NCI-H2081 treated with DMSO at 0.1 percent for 48 hours (cell line): ENCODE results near the gene FKBP2.

ENCODE experiments used
- DNase-seq: peaks from one replicate; lab custom pipeline; 2025; lab: John Stamatoyannopoulos, UW

The FKBP2 gene

DNA sequence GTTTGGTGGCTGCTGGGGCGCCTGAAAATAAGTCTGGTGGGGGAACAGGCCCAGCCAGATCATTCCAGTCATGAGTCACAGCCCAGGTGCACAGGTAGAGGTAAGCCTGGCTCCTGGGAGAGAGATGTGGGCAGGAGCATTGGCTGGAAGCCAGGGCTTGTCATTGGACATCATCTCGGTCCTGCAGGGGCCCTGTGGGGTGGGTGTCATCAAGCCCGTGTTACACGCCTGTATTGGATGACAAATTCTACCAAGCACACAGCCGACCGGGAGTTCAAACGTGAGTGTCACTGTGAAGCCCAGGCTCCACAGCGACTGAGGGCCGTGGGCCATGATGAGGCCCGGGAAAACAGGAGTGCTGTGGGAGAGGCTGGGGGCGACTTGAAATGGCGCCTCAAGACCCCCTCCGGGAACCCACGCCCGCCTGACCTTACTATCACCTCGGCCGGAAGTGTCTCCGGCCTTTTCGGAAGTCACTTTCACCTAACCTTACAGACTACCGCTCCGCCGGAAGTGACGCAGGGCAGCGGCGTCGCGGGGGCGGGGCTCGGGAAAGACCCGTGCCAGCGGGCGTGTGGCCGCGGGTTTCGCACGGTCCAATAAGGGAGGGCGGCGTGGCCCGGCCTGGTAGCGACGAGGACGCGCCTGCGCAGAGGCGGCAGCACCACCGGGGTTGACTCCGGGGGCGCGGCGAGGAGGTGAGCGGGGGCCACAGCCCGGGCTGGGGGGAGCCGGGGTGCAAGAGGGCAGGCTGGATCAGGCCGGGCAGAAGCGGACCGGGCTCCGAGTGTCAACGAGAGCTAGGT is at the start of gene FKBP2:
TSS of gene FKBP2 (plus strand) at position 661 of the 806 bp plus-strand sequence. CDS start 1,293 bp downstream, outside the sequence.
- DNase-seq: peak; percentile 57

DNA sequence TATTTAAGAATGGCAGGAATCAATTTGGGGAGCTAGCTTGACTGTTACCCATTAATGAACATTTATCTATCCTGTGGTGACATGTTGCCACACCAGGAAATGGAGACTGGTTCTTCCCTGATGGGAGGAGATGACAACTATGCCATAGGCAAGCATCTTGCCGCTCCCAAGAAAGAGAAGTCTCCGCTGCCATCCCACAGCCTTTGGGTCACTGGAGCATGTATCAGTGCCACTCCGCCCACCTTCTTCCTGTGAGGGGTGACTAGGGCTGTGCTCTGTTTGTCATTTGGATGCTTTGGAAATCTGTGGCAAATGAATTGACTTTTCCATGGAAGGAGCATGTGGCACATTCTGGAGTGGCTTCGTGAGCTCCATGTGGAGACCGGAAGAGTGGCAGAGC is 48.5 kb upstream of the FKBP2 start:
- DNase-seq: no peak

DNA sequence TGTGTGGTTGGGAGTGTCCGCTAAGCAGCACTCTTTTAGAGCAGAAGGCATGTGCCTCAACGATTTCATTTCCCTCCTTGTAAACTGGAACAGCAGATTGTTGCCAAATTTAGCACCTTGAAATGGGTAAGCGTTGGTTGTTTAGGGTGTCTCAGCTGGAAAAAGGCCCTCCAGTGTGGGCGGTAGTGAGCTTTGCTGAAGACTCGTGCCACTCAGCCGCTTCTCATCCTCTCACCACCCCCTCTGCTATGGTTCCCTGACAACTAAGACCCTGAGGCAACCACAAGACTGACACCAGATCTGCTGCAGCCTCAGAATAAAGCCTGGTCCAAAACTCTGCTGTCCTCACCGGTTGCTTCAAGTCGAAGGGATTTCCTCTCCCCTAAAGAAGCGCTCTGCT is 44.3 kb upstream of the FKBP2 start:
- DNase-seq: no peak

DNA sequence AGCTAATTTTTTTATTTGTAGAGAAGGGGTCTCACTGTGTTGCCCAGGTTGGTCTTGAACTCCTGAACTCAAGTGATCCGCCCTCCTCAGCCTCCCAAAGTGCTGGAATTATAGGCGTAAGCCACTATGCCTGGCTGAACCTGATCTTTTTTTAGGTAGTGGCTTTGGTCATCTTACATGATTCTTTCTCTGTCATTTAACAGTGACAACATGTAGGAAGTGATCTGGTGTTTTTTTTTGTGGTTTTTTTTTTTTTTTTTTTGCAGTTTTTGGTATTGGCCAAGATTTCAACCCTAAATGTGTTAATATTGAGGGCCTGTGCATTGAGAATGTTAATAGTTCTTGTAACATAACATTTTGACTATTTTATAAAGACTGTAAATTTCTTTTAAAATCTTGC is 42.4 kb upstream of the FKBP2 start:
- no peak for DNase-seq

DNA sequence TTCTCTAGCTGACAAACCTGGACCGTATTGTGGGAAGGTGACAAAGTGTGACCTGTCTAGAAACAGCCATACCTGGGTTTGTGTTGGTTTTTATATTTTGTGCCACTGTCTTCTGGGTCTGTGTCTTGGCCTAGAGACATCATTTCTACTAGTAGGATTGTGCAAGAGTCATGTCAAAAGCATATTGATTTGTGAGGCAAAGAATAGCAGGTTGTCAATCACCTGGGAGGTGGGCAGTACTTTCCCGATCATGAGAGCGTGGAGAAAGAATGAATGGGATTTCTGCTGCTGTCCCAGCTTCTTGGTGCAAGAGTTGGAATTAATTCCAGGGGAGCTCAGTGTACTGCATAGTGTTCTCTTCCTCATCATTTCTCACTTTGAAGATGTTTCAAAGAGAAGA is 39.4 kb upstream of the FKBP2 start:
- no peak for DNase-seq

DNA sequence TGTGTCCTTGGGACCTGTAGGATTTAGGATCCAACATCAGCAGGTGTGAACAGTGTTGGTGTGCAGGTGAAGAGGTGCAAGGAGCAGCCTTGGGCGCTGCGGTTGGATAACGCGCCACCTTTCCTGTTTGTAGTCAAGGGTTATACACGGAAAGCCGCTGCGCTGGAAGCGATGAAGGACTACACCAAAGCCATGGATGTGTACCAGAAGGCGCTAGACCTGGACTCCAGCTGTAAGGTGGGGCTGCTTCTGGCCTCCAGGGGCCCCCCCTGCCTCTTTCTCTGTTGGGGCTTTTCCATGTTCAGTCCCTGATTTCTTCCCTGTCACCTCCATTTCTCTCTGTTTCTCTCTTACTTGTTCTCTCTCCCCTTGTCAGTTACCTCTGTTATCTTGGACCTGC is 37.9 kb upstream of the FKBP2 start:
- no peak for DNase-seq

DNA sequence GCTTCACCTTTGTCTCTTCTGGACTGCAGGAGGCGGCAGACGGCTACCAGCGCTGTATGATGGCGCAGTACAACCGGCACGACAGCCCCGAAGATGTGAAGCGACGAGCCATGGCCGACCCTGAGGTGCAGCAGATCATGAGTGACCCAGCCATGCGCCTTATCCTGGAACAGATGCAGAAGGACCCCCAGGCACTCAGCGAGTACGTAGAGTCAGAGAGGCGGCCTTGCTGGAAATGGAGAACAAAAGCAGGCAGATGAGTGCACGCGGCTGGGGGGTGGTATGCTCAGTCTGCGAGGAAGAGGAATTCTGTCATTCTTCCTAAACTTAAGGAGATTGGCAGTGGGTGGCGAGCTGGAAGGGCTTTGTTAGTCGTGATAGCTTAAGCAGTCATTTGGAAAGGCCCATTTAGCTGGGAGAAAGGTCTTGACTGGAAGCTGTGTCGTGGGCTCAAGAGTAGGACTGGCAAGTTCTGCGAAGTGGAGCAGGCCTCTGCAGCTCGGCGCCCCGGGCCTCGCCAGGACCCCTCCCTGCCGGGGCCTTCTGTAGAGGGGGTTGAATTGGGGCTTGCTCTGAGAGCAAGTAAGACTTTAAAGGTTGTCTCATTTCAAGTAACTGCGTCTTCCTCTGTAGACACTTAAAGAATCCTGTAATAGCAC is 37.3 kb upstream of the FKBP2 start:
- no peak for DNase-seq

DNA sequence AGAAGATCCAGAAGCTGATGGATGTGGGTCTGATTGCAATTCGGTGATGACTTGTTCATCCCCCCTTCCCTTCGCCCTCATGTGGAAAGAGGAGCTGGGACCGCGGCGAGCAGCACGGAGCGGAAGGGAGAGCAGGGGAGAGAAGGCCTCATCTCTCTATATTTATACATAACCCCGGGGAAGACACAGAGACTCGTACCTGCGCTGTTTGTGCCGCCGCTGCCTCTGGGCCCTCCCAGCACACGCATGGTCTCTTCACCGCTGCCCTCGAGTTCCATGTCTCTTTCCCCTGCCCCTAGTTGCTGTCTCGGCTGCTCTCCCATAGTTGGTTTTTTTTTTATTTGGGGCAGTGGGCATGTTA is 36.8 kb upstream of the FKBP2 start:
- DNase-seq: no peak

DNA sequence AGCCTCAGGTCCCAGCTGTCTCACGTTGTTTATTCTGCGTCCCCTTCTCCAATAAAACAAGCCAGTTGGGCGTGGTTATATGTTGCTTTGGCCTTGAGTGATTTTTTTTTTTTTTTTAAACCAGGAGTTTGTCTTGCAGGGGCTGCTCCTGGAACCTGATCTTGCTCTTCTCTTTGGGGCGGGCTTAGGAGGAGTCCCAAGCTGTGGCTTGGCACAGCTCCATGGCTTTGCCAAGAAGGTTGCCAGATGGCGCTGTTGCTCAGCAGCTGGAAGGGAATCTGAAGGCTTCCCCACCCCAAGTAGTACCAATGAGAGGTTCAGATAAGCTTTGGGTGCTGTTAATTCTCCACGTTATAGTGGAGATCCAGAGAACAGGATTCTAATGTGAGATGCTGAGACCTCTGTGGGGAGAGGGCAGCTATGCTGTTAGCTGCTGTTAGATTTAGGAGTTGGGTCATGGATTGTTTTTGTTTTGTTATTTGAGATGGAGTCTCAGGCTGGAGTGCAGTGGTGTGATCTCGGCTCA is 36.4 kb upstream of the FKBP2 start:
- no peak for DNase-seq

DNA sequence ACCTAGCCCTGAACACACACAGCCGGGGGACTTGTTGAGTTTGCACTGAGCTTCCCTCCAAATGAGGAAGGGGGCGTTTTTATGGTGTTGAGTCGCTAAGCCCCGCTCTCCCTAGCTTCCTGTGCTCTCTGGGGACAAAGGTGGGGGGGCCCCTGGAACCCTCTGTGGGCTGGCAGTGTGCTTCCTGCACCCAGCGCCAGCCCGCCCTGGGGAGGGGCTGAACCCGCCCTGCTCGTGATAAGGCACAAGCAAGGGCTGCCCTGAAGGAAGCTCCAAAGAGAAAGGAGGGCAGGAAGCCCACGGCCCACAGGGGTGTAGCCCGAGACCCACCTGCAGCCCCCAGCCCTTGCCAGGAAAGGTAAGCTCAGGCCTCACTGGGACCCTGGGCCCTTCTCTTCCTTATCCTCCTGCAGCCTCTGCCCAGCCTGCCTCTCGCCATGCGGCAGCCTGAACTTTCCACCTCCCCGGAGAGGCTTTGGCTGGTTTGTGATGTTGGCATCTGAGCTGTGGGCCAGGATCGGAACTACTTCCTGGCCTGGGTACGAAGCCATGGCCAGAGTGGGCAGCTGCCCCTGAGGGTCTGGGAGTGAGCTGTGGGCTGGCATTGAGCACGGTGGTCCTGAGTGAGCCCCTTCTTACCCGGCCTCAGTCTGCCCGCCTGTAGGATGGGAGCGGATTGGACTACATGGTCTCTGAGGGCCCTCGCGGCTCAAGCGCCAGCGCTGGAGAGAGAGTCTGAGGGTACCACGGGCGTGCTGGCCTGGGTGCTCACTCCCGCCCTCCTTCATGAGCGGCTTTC is 34.2 kb upstream of the FKBP2 start, which contains the start of gene FERMT3:
TSS of gene FERMT3 (plus strand) at position 265 of the 799 bp plus-strand sequence. CDS start 644 bp downstream, outside the sequence.
- DNase-seq: no peak

DNA sequence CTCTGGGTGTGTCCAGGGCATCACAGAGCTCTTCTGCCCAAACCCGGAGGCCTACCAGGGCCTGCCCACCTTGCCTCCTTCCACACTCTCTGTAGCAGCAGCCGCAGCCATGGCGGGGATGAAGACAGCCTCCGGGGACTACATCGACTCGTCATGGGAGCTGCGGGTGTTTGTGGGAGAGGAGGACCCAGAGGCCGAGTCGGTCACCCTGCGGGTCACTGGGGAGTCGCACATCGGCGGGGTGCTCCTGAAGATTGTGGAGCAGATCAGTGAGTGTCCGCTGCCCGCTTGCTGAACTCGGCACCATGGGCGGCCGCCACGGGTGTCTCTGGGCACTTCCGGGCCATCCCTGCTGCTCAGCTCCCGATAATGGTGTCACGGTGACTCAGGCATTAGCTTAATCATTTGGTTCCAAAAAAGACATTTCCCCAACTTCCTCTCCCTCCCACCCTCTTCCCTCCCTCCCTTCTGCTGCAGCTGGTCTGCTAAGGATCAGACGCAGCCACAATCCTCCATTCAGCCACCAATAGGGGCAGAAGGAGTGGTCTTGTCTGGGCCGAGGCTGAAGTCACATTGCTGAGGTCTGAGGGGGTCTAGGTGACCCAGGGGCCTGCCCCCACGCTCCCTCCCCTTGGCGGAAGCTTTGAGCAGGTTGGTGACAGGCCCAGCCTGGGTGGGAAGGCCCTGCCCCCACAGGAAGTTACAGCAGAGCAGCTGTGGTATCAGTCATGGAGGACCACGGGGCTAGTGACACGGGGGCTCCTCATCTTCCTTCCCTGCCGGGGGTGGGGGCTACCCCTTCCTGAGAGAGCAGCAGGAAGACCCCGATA is 33.4 kb upstream of the FKBP2 start:
- no peak for DNase-seq

DNA sequence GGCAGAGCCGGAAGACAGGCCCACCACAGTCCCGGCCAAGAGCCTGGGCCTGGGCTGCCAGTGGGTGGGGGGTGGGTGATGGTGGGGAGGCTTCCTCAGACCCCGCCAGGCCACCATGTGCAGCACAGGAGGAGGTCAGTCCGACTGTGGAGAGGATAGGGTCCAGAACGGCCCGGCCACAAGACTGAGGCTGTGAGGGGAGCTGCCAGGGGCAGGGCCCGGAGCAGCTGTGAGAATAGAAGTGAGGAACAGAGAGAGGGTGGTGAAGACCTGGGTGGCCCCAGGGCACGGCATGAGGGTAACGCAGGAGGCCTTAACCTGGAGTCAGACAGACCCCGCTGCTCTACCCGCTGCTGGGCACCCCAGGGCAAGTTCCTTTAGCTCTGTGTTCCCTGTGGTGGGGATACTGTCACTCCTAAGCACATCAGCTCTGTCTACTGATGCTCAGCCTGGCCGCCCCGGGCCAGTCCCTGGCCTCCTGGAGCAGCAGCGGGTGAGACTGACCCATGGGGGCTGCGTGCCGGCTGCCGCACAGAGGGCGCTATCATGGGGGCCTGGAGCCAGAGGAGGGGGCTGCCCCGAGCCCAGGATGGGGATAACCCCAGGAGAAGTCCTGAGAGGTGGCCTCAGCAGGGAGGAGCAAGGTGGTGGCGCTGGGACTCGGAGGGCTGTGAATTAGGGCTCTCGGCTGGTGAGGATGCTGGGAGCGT is 32.7 kb upstream of the FKBP2 start:
- DNase-seq: no peak

DNA sequence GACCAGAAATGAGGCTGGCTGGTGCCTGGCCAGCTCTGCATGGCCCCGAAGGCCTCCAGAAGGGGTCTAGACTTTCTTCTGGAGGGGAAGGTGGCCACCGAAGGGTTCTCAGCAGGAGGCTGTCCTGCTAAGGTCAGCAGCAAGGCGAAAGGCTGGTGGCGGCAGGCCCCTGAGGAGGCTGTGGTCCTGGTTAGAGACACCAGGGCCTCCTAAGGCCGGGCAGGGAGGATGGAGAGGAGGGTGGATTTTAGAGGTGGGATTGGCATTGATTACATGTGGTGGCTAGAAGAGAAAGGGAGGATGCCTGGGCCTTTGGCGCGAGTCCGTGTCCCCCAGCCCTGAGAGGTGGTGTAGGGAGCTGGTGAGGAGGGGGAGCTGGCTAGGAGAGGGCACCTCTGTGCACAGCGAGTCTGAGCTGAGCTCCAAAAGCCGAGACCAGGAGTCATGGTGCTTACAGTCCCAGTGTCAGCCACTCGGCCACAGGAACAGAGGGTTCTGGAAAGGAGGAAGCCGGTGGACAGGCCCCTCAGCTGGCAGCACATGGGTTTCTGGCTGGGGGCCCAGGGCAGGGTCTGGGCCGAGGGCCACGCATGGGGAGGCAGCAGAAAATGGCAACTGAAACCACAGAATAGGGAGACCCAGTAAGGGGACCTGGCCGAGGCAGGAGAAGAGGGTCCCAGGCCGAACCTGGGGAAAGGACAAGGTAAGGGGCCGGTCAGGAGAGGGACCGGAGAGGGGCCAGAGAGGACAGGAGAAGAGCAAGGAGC is 31.9 kb upstream of the FKBP2 start:
- DNase-seq: no peak

DNA sequence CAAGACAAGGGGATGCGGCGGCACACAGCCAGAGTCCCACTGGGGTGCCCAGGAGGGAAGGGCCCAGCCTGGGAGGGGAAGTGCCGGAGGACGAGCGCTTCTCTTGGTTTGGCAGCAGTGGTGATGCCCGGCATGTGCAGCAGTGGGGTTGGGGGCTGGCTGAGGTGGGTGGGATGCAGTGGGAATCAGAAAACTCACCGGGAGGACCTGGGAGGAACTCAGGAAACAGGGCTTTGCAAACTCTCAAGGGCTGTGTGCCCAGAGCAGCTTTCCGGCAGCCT is 31.4 kb upstream of the FKBP2 start:
- no peak for DNase-seq

DNA sequence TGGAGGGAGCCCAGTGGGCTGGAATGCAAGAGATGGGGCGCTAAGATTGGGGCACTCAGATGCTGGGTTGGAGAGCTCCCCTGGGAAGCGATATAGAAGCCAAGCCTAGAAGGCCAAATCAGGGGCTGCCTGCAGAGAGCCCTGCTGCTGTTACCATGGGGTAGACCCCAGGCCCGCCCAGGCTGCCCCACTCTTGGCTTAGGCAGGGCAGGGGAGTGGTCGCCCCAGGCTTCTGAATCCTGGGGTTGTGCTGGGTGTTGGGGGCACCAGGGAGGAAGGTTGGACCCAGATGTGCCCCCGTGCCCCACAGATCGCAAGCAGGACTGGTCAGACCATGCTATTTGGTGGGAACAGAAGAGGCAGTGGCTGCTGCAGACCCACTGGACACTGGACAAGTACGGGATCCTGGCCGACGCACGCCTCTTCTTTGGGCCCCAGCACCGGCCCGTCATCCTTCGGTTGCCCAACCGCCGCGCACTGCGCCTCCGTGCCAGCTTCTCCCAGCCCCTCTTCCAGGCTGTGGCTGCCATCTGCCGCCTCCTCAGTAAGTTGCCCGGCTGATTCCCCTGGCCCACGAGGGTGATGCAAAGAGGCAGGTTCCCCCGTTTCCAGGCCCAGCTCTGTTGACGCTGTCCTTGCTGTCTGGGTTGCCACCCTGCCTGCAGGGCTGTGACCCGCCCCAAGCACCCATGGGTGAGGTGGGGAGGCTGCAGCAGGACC is 30.4 kb upstream of the FKBP2 start:
- DNase-seq: no peak

DNA sequence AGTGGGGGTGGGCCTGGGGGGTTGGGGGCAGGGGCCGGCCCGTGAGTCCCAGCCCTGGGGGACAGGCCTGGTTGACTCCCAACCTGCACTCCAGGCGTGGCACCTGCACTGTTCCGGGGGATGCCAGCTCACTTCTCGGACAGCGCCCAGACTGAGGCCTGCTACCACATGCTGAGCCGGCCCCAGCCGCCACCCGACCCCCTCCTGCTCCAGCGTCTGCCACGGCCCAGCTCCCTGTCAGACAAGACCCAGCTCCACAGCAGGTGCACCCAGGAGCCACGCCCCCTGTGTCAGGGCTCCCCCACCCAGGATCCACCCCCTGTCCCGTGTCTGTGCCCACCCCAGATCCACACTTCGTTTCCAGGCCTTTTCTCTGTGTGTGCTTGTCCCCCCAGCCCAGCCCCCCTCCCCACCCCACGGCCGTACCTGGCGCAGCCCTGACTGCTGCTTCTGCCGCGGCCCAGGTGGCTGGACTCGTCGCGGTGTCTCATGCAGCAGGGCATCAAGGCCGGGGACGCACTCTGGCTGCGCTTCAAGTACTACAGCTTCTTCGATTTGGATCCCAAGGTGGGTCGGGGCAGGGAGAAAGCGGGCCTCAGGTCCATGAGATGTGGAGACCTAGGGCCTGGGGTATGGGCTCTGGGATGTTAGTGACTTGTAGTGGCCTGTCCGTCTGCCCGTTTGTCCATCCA is 29.6 kb upstream of the FKBP2 start:
- DNase-seq: no peak

DNA sequence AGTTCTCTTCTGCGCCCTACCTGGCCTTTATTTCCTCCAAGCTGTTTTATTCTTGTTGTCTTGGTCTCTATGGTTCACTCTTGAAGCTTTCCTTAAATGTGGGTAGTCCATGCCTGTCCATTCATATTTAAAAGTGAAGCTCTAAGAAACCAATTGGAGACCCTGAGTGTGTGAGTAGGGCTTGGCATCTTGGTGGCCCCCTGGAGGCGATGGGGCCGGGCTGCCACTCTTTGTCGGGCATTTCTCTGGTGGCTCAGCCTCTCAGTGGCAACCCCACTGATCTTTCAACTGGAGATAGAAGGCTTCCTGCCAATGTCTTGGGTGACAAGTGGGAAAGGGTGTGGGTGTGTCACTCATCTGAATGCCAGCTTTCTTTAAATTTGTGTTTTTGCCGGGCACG is 24.0 kb upstream of the FKBP2 start:
- no peak for DNase-seq

DNA sequence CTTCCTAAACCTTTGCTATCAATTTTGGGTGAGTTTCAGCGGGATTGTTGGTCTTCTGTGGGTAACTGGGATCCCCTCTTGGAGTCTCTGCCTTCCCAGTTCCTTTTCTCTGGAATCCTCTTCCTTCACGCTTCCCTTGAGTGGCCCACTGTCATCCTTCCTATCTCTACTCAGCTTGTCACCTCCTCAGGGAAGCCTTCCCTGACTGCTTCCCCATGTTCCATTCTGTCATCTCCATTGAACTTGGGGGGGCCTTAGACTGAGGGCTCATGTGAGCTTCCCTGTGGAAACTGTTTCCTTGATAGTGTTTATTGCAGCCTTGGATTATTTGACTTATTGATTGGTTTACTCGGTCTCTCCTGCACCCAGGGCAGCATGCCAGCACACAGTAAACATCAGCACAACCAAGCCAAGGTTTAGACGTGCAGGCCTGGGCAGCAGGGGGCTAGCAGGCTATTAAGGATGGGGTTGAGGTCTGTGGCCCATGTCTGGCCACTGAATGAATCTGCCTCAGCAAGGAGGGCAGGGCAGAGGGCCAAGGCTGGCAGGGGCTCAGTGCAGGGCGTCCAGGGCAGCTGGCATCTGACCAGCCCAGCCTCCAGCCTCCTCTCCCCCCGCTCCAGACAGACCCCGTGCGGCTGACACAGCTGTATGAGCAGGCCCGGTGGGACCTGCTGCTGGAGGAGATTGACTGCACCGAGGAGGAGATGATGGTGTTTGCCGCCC is 22.1 kb upstream of the FKBP2 start:
- DNase-seq: no peak

DNA sequence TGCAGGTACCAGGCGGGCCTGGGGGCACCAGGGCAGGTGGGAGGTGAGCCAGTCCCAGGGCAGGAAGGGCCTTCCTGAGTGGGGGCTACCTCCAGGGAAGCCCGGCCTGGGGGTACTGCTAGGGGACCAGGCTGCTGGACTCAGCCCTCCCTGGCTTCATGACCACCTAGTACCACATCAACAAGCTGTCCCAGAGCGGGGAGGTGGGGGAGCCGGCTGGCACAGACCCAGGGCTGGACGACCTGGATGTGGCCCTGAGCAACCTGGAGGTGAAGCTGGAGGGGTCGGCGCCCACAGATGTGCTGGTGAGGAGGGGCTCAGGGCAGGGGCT is 21.6 kb upstream of the FKBP2 start:
- no peak for DNase-seq
